Loucy (cell line): ENCODE results near the gene SRM.

Source experiments
- CTCF ChIP-seq: fragments of 200-600 bp; sonication (generic); conservative IDR thresholded peaks from 2 replicates; pipeline ENCODE4 v1.5.1; 2014; ENCODE audit warnings: mild to moderate bottlenecking, antibody characterized with exemption, low read length
- EZH2phosphoT487 ChIP-seq: fragments of 200-600 bp; IDR thresholded peaks from 2 replicates; pipeline ENCODE4 v1.6.1; 2018; ENCODE audit warnings: antibody characterized with exemption, mild to moderate bottlenecking, moderate library complexity, borderline replicate concordance

GRCh38 chr1:11107599-11107998, 47.8 kb upstream of the SRM start:
- TF ChIP-seq CTCF (no peak), EZH2phosphoT487 (no peak)
